GM12874 (cell line): ENCODE data around the gene OR5K2.

Experiments
- TF ChIP-seq, protein P1 (sequence below): IDR thresholded peaks from 2 replicates; pipeline ENCODE4 v1.5.1; 2011; ENCODE audit warnings: low read depth, mild to moderate bottlenecking, control low read depth, low read length, moderate library complexity; ENCODE audit not compliant: insufficient read depth

OR5K2 gene

GRCh38 chr3:98497381-98497780, at the start of gene OR5K2:
Gene OR5K2, plus strand, starts transcription at chr3:98497681. Its CDS starts 0 bp downstream, at chr3:98497681.
- TF ChIP-seq, protein P1, sequence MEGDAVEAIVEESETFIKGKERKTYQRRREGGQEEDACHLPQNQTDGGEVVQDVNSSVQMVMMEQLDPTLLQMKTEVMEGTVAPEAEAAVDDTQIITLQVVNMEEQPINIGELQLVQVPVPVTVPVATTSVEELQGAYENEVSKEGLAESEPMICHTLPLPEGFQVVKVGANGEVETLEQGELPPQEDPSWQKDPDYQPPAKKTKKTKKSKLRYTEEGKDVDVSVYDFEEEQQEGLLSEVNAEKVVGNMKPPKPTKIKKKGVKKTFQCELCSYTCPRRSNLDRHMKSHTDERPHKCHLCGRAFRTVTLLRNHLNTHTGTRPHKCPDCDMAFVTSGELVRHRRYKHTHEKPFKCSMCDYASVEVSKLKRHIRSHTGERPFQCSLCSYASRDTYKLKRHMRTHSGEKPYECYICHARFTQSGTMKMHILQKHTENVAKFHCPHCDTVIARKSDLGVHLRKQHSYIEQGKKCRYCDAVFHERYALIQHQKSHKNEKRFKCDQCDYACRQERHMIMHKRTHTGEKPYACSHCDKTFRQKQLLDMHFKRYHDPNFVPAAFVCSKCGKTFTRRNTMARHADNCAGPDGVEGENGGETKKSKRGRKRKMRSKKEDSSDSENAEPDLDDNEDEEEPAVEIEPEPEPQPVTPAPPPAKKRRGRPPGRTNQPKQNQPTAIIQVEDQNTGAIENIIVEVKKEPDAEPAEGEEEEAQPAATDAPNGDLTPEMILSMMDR = no peak

DNA sequence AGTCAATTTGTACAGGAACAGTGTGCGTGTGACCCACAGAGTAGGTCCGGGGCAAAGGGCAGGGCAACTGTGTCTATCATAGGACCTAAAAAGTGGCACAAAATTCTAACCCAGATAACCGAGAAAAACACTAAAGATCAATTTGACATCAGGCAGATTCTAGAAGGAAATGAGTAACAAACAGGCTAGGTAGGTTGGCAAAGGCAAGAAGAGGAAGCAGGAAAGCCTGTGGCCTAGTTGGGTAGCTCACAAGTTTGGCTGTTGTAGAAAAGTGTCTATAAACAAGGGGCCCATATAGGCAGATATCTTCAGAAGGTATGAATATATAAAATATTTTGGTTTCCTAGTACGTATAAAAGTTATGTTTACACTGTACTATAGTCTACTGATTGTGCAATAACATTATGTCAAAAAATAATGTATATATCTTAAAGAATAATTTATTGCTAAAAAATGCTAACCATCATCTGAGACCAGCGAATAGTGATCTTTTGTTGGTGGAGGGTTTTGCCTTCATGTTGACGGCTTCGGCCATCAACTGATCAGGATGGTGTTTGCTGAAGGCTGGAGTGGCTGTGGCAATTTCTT, 47.8 kb upstream of the OR5K2 start:
- TF ChIP-seq, protein P1 = no peak

DNA sequence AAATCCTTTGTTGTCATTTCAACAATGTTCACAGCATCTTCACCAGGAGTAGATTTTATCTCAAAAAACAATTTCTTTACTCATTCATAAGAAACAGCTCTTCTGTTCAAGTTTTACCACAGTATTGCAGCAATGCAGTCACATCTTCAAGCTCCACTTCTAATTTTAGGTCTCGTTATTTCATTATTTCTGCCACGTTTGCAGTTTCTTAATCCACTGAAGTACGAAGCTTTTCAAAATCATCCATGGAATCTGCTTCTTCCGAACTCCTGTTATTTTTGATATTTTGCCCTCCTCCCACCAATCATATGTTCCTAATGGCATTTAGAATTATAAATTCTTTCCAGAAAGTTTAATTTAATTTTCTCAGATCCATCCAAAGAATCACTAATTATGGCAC, 47.1 kb upstream of the OR5K2 start:
- TF ChIP-seq, protein P1 = no peak

DNA sequence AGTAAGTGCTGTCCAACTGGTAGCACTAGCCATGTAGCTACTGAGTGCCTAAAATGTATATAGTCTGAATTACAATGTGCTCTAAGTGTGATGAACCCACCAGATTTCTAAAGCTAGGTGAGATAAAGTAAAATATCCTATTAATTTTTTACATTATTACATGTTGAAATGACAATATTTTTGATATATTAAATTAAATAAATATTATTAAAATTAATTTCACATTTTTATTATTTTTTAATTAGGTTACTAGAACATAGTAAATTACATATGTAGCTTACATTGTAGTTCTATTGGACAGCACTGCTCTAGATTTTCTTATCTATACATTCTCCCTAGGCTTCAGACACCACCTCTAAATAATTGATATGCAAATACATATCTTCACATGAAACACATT, 43.7 kb upstream of the OR5K2 start:
- TF ChIP-seq, protein P1 = no peak

DNA sequence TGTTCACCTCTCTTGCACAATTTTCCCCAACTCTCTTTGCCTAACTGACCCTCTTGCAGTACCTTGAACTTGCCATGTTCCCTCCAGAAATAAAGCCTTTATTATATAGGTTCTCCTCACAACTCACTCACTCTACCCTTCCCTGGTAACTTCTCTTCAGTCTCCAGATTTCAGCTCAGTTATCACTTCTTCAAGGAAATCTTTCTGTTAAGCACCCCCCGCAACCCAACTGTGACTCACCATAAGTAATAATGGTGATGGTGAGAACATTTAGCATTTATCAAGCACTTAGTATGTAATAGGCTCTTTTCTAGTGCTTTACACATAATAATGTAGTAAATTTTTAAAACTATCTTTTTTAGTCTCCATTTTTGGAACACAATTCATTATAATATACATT, 42.6 kb upstream of the OR5K2 start:
- TF ChIP-seq, protein P1 = no peak

DNA sequence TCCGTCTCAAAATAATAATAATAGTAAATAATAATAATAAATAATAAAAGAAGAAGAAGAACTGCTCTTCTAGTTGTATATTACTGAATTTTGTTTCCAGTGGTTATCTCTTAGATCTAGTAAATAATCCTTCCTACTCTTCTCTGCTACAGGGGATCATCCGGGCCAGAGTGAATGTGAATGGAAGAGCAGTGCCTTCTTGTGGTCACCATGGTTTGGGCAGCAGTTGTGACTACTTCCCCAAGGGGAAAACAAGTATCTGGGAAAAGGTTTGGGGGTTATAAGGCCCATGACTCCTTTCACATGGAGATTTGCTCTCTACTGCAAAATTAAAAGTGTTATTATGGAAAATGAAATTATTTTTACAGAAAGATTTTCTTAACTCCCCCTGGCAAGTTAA, 39.9 kb upstream of the OR5K2 start:
- TF ChIP-seq, protein P1 = no peak

- TF ChIP-seq, protein P1 = no peak
These were observed 37.3 kb upstream of the OR5K2 start for GRCh38 chr3:98460220-98460619.
